Stomach (tissue), 9 donors: ENCODE measurements around the gene TMEM245. TPM values are rescaled to one million over a fixed set of nuclear protein-coding genes. Genes with fewer than 3 reads are reported as not detected.
"Not testable (repeated sequence)": the region's sequence is repeated elsewhere in the genome, so short reads cannot be mapped to it uniquely, and the experiment has no call there.

Source experiments
- DNase-seq, 2 donors: peaks; one replicate each; pipeline versions ENCODE4 v3.0.0 to v3.0.0-alpha.2; 2013 to 2019
- H3K27ac ChIP-seq, 5 donors: fragments of 200-600 bp in 4 of 5; sonication (generic) in 4 of 5; one replicate each; pipeline ENCODE4 v1.5.1; 2013 to 2019; ENCODE audit warnings: mild to moderate bottlenecking in 1 of 5, moderate library complexity in 1 of 5
- H3K27me3 ChIP-seq, 3 donors: fragments of 200-600 bp; sonication (generic); one replicate each; pipeline ENCODE4 v1.5.1; 2017 to 2019; ENCODE audit warnings: mixed run types in 1 of 3
- H3K36me3 ChIP-seq, 4 donors: fragments of 200-600 bp; sonication (generic); 1 replicate in 3 of 4; 2 replicates in 1 of 4; pipeline ENCODE4 v1.5.1; 2016 to 2019
- H3K4me1 ChIP-seq, 4 donors: fragments of 200-600 bp; sonication (generic); one replicate each; pipeline ENCODE4 v1.5.1; 2016 to 2019
- H3K4me3 ChIP-seq, 4 donors: fragments of 200-600 bp; sonication (generic) in 3 of 4; one replicate each; pipeline ENCODE4 v1.5.1; 2016 to 2019; ENCODE audit warnings: mild to moderate bottlenecking in 1 of 4
- H3K9me3 ChIP-seq, 4 donors: fragments of 200-600 bp; sonication (generic); one replicate each; pipeline ENCODE4 v1.5.1; 2016 to 2019
- EP300 ChIP-seq: sonication (generic); formaldehyde crosslinking; IDR thresholded peaks from one replicate; pipeline ENCODE4 v1.6.1; 2017; ENCODE audit warnings: antibody characterized with exemption
- POLR2A ChIP-seq, 4 donors: fragments of 450-650 bp; IDR thresholded peaks; one replicate each; pipeline ENCODE4 v1.6.1; 2016; ENCODE audit warnings: antibody characterized with exemption in 4 of 4, control low read depth in 2 of 4, mild to moderate bottlenecking in 1 of 4, moderate library complexity in 1 of 4
- POLR2AphosphoS5 ChIP-seq, 3 donors: sonication (generic); formaldehyde crosslinking; IDR thresholded peaks; one replicate each; pipeline ENCODE4 v1.6.1; 2016; ENCODE audit warnings: antibody characterized with exemption in 3 of 3
- WGBS, 5 donors: extraction: QIAGEN DNeasy Blood & Tissue Kit in 3 of 5; methylation state at CpG; one replicate each; pipeline versions ENCODE4 v1.1.5 to v1.1.7; 2013 to 2018; 5-methylcytosine and 5-hydroxymethylcytosine counted together
- intact Hi-C: fragments of 100-400 bp; cut with DNase I; formaldehyde crosslinking; loops from one replicate; pipeline ENCODE4 v1.15.1; 2023; ENCODE audit warnings: low total_unique reads
- polyA plus RNA-seq, 3 donors: library from polyadenylated mRNA; stranded (reverse); fragments of 200-250 nt; gene quantifications; one replicate each; pipeline ENCODE4 v1.2.3, GENCODE V29; 2013
- total RNA-seq, 5 donors: library from RNA; depleted of rRNA; stranded (reverse); fragments of >200 nt; gene quantifications; one replicate each; pipeline versions ENCODE4 v1.1.0 to v1.2.3, GENCODE V29; 2014 to 2016
- TF ChIP-seq, protein P1 (sequence below), 7 experiments: fragments of 450-650 bp in 4 of 7; fragments of 200-600 bp in 3 of 7; sonication (generic) in 3 of 7; IDR thresholded peaks; one replicate each; pipeline ENCODE4 v1.5.1; 2016 to 2019; ENCODE audit warnings: antibody characterized with exemption in 7 of 7, control low read depth in 2 of 7, mild to moderate bottlenecking in 1 of 7
- donor health status: healthy with polysubstance abuse.
- donor health status: Bipolar disorder and iron deficiency.
- donor health status: healthy.

Gene TMEM245
- total and polyA plus RNA-seq, 8 donors: 4.0 to 107 (median 35.5) TPM

DNA sequence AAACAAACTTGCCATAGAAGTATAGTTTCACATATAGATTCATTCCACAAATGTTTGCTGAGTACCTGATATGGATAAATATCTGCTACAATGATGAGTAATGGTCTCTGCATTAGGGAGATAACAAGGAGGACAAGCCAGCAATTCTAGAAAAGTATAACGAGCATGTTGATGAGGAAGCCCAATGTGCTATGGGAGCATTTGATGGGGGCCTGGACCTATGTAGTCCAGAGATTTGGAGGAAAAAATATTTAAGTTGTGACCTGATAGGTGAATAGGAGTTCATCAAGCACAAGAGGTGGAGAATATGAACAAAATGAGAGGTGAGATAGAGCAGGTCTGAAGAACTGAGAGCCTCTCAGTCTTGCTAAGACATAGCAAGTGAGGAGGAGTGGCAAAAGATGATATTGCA is 14.4 kb upstream of the TMEM245 start:
- no peaks in the 10 kb centered on the region for H3K9me3 ChIP-seq
- no peak overlapping the region for H3K27ac ChIP-seq
- WGBS, 5 donors: 84 to 96% (median 92%) methylated on average over 1 of the region's 1 CpG
- intact Hi-C loops: no loop called here
- H3K4me1 ChIP-seq: peaks cover 0 to 3% (median 0%) of the 10 kb centered on the region in 4 donors
- no peak for DNase-seq
- no peaks in the 10 kb centered on the region for H3K36me3 ChIP-seq
- TF ChIP-seq POLR2A (IDR thresholded peaks at IDR 0.05) (no peak), POLR2AphosphoS5 (IDR thresholded peaks at IDR 0.05) (no peak), EP300 (no peak)
- TF ChIP-seq, protein P1, sequence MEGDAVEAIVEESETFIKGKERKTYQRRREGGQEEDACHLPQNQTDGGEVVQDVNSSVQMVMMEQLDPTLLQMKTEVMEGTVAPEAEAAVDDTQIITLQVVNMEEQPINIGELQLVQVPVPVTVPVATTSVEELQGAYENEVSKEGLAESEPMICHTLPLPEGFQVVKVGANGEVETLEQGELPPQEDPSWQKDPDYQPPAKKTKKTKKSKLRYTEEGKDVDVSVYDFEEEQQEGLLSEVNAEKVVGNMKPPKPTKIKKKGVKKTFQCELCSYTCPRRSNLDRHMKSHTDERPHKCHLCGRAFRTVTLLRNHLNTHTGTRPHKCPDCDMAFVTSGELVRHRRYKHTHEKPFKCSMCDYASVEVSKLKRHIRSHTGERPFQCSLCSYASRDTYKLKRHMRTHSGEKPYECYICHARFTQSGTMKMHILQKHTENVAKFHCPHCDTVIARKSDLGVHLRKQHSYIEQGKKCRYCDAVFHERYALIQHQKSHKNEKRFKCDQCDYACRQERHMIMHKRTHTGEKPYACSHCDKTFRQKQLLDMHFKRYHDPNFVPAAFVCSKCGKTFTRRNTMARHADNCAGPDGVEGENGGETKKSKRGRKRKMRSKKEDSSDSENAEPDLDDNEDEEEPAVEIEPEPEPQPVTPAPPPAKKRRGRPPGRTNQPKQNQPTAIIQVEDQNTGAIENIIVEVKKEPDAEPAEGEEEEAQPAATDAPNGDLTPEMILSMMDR (IDR thresholded peaks at IDR 0.05): no peak
- H3K27me3 ChIP-seq: no peaks in the 10 kb centered on the region
- H3K4me3 ChIP-seq: no peak overlapping the region

GRCh38 chr9:109133533-109133932 is 13.8 kb upstream of the TMEM245 start:
- intact Hi-C loops: no loop called here
- WGBS, 5 donors: 91 to 98% (median 95%) methylated on average over 2 of the region's 2 CpGs
- Histone ChIP-seq H3K27me3 (no peaks in the 10 kb centered on the region), H3K36me3 (no peaks in the 10 kb centered on the region), H3K4me1 (peaks cover 0 to 6% (median 0%) of the 10 kb centered on the region in 4 donors), H3K9me3 (no peaks in the 10 kb centered on the region), H3K4me3 (no peak overlapping the region), H3K27ac (no peak overlapping the region)
- DNase-seq: no peak
- TF ChIP-seq POLR2AphosphoS5 (IDR thresholded peaks at IDR 0.05) (no peak), POLR2A (IDR thresholded peaks at IDR 0.05) (no peak), EP300 (no peak)
- TF ChIP-seq, protein P1 (IDR thresholded peaks at IDR 0.05): no peak

- DNase-seq: no peak
- Histone ChIP-seq H3K36me3 (no peaks in the 10 kb centered on the region), H3K27me3 (no peaks in the 10 kb centered on the region), H3K4me1 (peaks cover 0 to 6% (median 0%) of the 10 kb centered on the region in 4 donors), H3K27ac (no peak overlapping the region), H3K9me3 (no peaks in the 10 kb centered on the region), H3K4me3 (no peak overlapping the region)
- intact Hi-C loops: no loop called here
- 42 to 60% (median 54%) methylated on average over 2 of the region's 2 CpGs for WGBS, 5 donors
- no peak for TF ChIP-seq POLR2AphosphoS5 (IDR thresholded peaks at IDR 0.05)
Measured at GRCh38 chr9:109132567-109133021, 12.8 kb upstream of the TMEM245 start.

DNA sequence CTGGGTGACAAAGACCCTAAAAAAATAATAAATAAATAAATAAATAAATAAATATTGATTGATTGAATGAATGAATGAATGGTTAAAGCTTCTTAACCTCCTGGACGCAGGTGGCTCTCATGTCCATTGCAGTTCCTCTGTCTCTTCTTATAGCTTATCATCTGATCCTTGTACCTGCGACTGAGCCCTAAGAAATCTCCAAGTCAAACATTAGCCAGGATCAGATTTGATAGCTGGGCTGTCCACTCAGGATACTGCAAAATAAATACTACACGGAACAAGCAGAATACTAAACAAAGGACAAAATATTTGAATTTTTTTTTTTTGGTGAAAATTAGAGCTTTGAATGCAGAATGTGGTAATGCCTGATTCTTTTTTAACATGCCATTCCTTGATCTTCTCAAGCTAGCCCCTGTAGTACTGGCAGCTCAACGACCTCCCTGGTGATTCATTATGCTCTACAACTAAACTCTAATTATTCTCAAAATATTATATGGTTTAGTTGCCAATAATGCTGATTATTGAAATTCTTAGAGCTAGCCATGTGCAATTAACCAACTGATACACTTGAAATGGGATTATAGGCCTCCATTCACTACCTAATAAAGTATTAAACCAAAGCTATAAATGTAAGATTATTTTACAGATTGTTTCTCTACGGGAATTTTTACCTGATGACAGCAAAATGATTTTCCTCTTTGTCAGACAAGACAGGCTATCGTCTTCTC is 9.9 kb upstream of the TMEM245 start:
- 49 to 69% (median 54%) methylated on average over 6 of the region's 6 CpGs for WGBS, 5 donors
- DNase-seq: no peak
- H3K27ac ChIP-seq: no peak overlapping the region
- peaks cover 0 to 6% (median 0%) of the 10 kb centered on the region in 4 donors for H3K4me1 ChIP-seq
- TF ChIP-seq POLR2A (IDR thresholded peaks at IDR 0.05): no peak
- TF ChIP-seq, protein P1 (IDR thresholded peaks at IDR 0.05): no peak
- TF ChIP-seq EP300: no peak
- TF ChIP-seq POLR2AphosphoS5 (IDR thresholded peaks at IDR 0.05): no peak
- no peaks in the 10 kb centered on the region for H3K9me3 ChIP-seq
- H3K27me3 ChIP-seq: no peaks in the 10 kb centered on the region
- H3K4me3 ChIP-seq: no peak overlapping the region
- no peaks in the 10 kb centered on the region for H3K36me3 ChIP-seq
- intact Hi-C loops: no loop called here

DNA sequence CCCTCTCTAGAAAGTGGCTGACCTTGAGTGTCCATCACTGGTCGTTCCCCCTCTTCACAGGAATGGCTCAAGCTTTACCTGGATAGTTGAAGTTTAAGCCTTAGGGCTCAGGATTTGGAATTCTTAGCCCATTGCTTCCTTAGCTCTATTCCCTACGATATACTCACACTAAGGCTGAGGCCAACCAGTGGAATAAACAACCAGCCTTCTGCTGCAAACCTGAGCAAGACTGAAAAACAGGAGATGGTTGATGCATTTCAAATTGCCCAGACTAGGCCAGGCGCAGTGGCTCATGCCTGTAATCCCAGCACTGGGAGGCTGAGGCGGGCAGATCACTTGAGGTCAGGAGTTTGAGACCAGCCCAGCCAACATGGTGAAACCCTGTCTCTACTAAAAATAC is 6.9 kb upstream of the TMEM245 start:
- intact Hi-C loops, H3K4me3 ChIP-seq, H3K27ac ChIP-seq, H3K9me3 ChIP-seq, H3K4me1 ChIP-seq, H3K27me3 ChIP-seq, H3K36me3 ChIP-seq, DNase-seq: not testable (repeated sequence)
- 78 to 91% (median 88%) methylated on average over 4 of the region's 4 CpGs for WGBS, 5 donors
